ENCODE measurements around the gene ITGA7. TPM values are rescaled to one million over a fixed set of nuclear protein-coding genes. Genes with fewer than 3 reads are reported as not detected.

The ITGA7 gene
- total RNA-seq, 1 donor from 2014 or later: 87.4 TPM

DNA sequence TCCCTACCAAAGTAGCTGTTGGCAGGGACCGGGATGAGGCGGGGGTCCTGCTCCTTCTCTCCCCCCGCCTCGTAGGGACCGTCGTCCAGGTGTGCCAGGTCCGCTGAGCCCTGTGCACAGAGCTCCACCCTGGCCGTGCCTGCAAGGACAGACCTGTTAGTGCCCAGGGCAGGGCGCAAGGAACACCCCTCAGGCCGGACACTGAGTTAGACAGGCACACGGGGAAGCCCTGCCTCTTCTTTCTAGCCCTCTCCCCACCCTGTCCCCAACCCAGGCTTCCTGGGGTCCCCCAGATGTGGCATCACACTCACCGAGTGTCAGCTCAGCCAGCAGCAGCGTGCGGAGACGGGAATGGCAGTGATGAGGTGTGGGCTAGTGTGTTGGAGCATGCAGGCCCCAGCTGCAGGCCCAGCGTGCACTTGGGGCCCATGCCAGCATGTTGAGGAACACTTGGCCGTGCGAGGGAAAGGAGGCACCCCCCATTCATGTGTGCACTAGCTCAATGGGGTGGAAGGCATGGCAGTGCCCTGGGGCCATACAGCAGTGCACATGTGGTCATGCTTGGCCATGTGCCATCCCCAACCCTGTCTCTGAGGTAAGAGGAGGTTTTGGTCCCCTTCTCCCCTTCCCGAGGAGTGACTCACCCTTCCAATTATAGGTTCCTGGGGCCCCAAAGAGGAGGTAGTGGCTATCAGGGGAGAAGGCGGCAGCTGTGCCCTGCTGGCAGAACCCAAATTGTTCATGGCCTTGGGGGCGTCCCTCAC, 7.3 kb downstream of the ITGA7 start:
- DNase-seq: no peak

DNA sequence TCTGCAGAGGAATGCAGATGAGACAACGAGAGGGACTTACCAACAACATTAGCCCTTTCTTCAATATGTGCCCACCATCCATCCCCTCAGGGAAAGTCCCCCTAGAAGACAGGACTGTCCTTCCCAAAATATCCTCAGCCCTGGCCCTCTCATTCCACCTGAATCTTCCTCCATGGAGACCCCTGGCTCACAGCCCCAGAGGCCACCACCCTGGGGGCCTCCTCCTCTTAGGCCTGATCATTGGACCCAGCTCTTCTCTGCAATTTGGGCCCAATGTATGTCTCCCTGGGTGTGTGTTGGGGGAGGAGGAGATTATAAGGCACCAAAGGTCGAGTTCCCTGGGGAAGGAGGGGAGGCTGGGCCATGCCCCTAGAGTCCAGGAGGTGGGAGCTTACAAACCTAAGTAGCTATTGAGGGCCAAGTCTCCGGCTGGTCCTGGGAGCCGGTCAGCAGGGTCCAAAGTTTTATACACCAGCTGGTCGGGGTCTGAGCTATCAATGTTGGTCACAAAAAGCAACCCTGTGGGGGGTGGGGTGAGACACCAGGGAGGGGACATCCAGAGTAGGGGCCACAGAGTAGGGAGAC, 8.1 kb downstream of the ITGA7 start:
- DNase-seq: no peak

DNA sequence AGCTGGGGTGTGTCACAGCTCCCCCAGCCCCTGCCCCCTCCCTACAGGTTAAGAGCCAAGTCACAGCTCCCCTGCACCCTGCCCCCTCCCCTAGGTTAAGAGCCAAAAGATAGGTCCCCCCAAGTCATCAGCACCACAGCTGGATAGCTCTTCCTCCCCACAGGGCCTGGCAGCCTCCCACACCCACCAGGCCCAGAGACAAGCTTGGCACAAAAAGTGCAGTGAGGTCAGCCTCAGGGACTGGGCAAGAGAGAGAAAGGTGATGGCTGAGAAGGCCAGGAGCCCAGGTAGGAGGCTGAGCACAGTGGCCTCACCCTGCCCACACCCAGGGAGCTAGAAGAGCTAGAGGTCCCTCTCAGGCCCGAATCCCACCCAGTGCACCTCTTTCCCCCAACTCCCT, 8.7 kb downstream of the ITGA7 start:
- DNase-seq: no peak

DNA sequence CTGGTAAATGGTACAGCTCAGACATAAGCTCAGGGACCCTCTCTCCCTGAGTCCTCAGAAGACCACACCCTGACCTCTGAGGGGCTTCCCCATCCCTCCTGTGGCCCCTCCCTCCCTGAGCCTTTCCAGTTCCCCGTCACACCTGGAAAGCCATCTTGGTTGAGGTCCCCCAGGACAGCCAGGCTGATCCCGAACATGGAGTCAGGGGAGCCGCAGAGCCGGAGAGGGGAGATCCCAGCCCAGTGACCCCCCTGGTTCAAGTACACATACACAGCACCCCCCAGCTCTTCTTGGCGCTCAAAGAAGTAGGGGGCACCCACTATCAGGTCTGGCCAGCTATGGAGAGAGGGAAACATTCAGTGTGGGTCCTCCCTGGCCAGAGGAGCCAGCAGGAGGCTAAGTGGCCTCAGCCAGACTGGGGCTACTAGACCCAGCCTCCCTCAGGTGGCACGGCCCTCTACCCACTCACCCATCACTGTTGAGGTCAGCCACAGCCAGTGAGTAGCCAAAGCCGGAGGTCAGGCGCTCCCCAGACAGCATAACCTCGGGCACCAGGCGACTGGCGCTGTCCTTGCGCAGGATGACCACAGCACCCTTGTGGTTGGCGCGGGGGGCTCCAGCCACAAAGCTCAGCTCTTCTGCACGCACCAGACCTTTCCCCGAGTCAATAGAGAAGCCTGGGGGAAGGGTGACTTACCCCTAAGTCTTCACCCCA, 9.3 kb downstream of the ITGA7 start:
- no peak for DNase-seq

DNA sequence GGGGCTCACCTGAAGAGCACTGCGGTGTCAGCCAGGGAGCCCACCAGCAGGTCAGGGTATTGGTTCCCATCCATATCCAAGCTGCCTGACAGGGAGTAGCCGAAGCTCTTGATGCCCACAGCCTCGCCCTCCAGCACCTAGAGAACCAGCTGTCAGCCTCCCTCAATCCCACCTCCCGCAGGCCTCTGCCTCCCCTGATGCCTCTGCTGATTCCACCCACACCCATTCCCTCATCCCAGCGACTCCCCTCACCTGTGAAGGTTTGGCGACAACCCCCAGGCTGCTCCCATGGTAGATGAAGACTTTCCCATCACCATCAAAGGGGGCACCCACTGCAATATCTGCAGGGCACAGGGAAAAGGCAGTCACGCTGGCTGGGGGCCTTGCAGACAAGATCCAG, 10.0 kb downstream of the ITGA7 start:
- no peak for DNase-seq

DNA sequence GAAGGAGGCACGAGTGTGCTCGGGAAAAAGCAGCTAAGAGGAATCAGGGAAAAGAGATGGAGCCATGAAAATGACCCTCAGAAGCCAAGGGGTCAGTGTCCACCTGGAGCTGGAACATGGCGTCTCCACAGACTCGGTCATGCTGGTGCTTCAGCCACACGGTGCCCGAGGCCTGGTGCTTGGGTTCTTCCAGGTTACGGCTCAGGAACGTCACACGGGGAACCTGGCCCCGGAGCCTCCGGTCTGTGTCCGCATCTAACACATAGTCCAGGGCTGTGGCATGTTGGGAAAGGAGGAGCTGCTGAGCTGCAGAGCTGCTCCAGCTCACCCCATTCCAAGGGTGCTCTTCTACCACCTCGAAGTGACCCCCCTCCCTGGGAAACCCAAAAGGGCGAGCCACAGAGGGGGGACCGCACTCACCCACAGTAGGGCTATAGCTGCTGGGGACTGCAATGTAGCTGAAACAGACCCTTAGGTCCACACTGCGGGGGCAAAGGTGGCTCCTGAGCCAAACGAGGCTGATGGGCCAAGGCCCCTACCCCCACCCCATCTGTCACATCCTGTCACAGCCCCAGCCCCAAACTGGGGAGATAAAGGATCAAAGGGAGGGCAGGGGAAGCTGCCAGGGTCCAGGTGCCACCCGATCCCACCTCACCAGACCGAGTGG, 10.8 kb downstream of the ITGA7 start:
- DNase-seq: no peak

DNA sequence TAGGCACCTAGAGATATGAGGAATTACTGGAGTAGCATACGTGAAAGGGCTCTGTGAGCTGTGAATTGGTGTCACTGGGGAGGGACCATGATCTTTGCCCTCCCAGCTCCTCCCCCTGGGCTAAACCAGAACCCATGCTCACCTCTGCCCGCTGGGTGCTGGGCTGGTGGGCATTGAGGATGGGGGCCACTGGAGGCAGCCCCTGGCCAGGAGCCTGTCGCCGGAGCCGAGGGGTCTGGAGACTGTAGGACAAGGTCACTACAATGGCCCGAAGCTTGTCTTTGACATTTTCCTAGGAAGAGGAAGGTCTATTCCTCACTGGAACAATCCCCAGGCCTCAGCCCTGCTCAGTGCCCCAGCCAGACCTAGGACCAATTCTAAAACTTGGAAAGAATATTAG, 11.6 kb downstream of the ITGA7 start:
- DNase-seq: no peak

DNA sequence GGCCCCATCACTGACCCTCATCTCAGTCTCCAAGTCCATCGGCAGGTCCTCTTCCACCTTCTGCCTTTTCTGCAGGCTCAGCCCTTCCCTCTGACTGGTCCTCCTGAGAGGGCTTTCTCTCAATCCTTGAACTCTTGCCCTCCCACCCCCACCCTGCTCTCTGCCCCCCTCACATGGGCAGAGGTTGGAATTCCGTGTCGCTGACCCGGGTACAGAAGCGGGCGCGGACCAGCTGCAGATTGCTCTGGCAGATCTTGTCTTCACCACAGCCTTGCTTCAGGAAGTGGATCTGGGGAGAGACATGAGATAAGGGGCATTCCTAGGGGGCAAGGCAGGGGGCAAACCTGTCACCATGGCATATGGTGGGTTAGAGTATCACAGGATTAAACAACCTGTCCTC, 12.4 kb downstream of the ITGA7 start:
- no peak for DNase-seq

DNA sequence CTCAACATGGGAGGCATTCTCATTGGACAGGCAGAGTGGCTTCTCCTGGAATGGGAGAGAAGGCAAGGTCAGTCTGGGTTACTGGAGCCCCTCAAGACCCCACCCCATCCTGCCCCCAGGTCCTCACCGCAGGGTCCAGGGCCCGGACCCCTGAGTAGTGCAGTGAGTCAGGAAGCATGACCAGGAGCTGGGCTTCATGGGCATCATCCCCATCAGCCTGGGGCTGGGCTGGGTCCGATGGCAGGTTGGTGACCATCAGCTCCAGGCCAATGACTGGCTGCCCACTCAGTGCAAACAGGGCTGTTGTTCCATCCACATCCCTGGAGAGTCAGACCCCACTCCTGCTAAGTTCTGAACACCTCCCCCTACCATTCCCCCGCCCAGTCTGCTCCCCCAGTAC, 13.1 kb downstream of the ITGA7 start:
- no peak for DNase-seq

DNA sequence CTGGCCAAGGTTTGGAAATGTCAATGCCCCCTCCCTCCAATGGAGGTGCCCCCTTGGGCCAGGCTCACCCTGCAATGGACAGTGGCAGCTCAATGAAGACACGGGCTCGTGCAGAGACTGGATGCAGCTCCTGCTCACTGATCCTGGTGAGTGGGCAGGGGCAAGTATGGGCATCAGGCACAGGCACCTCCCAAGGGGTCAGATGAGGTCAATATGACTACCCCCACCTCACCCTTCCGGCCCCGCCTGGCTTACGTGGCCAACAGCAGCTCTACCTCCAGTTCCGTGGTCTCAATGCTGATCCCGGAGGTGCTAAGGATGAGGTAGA, 13.6 kb downstream of the ITGA7 start:
- no peak for DNase-seq

DNA sequence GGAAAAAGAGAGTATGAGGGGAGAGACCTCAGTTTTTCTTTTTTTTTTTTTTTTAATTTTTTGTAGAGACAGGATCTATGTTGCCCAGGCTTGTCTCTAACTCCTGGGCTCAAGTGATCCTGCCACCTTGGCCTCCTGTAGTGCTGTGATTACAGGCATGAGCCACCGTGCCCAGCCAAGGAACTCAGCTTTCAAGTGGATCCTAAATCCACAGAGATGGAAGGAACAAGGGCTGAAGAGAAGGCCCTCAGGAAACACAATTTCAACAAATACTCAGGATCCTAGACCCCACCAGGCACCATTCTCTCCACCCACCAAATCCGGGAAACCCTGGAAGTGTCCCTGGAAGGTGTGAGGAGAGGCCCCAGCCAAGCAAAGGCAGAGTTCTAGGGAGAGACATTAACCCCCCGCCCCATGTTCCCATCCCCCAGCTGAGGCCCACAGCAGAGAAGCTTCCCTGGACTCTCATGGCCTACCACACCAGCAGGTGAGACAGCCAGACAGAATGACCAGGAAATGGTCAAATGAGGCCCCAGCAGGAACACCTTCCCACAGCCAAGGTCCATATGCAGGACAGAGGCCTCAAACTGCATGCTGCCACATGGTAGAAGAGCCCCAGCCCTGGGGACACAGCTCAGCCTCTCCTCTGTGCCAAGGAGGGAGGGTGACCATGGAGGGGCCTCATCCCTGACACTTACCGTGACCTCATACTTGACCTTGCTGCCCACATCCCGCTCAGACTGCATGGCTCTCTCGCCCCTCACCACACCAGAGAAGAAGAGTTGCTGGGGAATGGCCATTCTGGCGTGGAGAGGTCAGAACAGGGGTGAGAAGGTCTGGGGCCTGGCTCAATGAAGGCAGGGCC, 14.1 kb downstream of the ITGA7 start:
- DNase-seq: no peak

DNA sequence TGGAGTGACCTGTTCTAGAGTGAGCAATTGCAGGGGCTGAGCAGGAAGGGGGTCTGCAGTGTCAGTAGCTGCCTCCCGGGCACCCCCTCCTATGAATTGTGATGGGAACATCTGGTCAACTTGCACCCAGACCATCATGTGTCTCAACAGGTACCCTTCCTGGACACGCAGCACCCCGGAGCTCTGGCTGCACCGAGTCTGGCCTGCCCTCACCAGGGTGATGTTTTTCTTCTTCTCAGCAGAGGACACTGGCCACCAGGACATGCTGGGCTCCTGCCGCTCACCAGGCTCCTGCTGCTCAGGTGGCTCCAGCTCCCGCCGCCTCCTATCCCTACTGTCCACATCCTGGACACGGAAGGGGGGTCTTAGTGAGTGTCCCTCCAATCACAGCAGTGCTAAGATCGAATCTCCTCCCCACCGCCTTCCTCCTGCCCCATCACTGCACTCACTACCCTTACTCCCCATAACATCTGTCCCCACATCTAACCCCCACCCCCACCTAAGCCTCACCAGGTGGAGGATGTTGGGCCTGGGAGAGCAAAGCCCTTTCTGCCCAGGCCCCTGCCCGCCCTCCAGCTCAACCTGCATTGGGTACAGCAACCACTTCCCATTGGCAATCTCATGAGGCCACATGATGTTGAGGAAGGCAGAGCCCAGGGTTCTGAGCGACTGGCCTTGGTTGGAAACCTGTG, 14.9 kb downstream of the ITGA7 start:
- DNase-seq: no peak

DNA sequence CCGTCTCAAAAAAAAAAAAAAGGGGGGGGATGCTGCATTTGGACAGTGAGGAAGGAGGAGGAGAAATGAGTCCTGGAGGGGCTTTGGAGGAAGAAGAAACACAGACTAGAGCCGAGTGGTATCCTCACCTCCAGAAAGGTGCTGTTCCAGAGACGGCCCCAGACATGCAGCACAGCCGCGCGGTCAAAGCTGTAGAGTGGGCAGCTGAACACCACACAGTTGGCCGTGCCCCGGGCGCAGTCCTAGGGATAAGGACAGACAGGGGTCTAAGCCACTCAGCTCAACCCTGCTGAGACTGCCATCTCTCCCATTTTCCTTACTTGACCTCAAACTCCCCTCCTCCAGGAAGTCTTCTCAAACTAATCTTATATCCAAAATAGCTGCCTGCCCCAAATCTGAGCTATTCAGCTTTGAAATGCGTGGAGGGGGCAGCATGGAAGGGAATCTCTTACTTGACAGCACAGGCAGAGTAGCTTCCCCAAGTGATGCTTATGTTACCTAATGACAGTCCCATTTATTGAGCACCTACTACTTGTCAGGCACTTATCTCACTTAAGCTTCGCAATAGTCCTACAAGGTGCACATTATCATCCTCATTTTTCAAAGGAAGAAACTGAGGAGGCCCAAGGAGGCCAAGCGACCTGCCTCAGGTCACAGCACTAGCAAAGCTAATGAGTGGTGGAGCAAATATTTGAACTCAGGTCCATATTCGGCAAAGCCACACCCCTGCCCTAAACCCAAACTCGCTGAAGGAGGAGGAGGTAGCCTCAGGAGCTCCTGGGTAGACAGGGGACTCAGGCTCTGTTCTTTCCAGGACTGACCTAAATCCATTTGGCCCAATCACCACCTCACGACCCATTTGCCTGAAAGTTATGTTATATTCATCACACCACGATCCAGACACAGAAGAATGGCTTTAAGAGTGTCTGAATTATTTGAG, 18.7 kb downstream of the ITGA7 start:
- no peak for DNase-seq

DNA sequence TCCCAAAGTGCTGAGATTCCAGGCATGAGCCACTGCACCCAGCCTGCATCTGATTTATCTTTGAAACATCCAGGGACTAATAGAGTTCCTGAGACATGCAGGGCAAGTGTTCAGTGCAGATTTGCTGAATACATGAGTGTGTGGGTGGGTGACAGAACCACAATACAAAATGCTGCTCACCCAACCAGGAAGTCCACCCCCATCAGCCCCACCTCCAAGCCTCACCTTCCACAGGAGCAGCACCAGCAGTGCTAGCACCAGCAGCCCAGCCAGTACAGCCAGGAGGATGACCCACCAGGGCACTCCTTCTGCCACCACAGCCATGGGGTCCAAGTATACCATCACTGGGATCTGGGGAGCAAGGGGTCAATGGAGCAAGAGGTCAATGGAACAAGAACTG, 20.0 kb downstream of the ITGA7 start:
- no peak for DNase-seq

DNA sequence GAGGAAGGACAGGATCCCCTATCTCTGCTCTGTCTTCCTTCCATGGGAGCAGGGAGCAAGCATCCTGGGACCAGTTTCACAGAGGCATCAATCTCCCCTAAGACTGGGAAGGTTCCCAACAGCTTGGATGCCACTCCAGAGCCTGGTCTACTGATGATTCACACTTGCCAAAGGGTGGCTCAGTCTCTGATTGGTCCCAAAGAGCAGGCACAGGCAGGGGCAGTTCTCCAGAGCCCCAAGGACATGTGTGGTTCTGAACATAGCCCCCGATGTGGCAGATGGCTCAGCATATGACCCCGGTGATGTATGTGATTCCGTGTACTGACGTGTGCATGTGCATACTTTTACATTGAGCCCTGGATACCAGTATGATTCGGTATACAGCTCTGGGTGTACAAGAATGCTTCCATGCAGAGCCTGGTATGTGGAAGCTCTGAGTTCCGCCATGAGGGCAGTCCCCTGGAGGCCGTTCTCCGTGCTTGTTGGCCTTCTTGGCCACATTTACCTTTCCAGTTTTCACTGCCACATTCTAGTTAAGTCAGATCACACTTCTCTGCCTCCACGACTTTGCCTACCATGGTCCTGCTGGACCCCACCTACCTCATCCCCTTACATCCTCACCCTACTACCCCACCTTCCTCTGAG, 21.2 kb downstream of the ITGA7 start:
- DNase-seq: no peak

DNA sequence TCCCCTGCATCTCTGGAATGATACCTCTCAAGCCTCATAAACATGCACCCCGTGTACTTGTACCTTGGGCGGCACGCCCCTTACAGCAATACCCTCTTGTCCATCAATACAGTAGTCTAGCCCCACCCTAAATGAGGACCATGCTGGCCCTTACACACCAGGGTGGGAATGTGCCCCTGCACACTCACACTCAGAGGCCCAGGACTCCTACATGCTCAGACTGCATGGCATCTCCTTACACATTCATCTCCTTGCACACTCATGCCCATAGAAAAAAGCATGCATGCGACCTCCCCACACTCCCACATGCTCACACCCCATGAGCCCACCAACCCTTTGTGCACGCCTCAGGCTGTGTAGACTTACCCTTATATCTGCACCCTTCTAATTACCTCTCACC, 22.0 kb downstream of the ITGA7 start:
- no peak for DNase-seq

DNA sequence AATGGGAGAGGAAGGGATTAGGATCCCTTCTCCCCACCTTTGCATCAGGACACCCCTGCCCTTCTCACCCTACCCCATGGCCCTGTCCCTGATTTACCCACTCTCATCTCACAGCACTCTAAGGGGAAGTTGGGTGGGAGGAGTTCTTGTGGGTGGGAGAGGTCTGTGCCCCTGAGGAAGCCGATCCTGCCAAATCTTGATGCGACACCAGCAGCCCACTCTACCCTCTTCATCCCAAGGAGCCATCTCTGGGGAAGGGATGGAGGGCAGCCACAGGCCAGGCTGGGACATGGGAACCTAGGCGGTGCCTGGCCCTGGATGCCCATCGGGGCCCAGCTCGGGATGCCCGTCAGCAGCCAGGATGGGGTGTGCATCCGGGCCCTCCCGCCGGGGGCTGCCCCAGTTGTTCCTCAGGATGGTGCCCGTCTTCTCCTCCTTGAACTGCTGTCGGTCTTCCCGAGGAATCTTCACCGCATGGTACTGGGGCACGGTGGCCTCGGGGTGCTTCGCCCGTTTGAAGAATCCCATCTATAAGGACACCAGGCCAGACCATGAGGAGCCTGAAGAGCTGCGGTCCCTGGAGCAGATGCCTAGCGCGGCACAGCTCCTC, 22.8 kb downstream of the ITGA7 start:
- DNase-seq: no peak

DNA sequence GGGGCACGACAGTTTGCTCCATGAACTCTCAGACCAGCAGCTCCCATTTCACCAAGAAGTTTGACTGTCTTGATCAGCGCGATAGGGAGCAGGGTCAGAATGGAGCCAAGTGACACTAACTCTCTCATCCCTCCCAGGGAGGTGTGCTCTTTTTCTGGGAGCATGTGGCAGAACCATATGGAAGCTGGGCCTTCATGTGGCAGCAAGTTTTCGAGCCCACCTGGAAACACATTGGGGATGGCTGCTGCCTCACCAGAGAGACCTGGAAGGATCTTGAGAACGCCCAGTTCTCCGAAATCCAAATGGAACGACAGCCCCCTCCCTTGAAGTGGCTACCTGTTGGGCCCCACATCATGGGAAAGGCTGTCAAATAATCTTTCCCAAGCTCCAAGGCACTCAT, 24.0 kb downstream of the ITGA7 start:
- DNase-seq: no peak

DNA sequence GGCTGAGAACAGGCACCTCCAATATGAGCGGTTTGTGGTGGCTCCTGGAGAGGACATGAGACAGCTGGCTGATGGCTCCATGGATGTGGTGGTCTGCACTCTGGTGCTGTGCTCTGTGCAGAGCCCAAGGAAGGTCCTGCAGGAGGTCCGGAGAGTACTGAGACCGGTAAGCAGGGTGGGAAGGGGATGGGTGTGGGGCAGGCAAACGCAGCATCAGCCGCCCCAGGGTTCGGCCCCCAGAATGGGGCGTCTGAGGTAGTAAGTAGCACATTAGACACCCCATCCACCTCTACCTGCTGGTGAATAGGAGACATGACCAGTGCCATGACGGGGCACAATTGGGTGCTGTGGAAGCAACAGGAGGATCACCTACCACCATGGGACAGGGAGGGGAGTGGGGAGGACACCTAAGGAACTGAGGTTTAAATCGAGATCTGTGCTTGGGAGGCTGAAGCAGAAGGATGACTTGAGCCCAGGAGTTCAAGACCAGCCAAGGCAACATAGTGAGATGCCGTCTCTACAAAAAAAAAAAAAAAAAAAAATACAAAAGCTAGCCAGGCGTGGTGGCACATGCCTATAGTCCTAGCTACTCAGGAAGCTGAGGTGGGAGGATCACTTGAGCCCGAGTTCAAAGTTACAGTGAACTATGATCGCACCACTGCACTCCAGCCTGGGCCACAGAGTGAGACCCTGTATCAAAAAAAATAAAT, 25.5 kb downstream of the ITGA7 start:
- no peak for DNase-seq
